GM23338 (cell line): ENCODE results near the gene CCDC149.

Source experiments
- CREB1 ChIP-seq: fragments of 250-450 bp; sonication (Bioruptor Pico); IDR thresholded peaks from 2 replicates; pipeline ENCODE4 v1.5.0; 2020; ENCODE audit warnings: low read depth, mild to moderate bottlenecking, moderate library complexity
- CTCF ChIP-seq, 2 experiments: fragments of 200-600 bp in 1 of 2; sonication (generic) in 1 of 2; conservative IDR thresholded peaks; 2 replicates each; pipeline versions ENCODE4 v1.5.1 to v1.6.1; 2016 to 2017; ENCODE audit warnings: antibody characterized with exemption in 2 of 2, low read depth in 2 of 2, mild to moderate bottlenecking in 2 of 2, moderate library complexity in 1 of 2
- EZH2 ChIP-seq: fragments of 200-600 bp; sonication (generic); IDR thresholded peaks from one replicate; pipeline ENCODE4 v1.8.0; 2017; ENCODE audit warnings: antibody characterized with exemption, mild to moderate bottlenecking, low read depth; ENCODE audit not compliant: unreplicated experiment
- EZH2phosphoT487 ChIP-seq: fragments of 200-600 bp; sonication (generic); IDR thresholded peaks from one replicate; pipeline ENCODE4 v1.8.1; 2018; ENCODE audit warnings: antibody characterized with exemption; ENCODE audit not compliant: unreplicated experiment
- POLR2AphosphoS5 ChIP-seq: IDR thresholded peaks from 2 replicates; pipeline ENCODE4 v1.6.1; 2016; ENCODE audit warnings: antibody characterized with exemption, low read depth
- STAT1 ChIP-seq: IDR thresholded peaks from one replicate; pipeline ENCODE4 v1.6.1; 2016; ENCODE audit warnings: antibody characterized with exemption; ENCODE audit not compliant: unreplicated experiment
- ZNF114 ChIP-seq: fragments of 250-450 bp; sonication (Bioruptor Pico); IDR thresholded peaks from 2 replicates; pipeline ENCODE4 v1.5.0; 2020; ENCODE audit warnings: mild to moderate bottlenecking, moderate library complexity
- ZNF331 ChIP-seq: fragments of 250-450 bp; sonication (Bioruptor Pico); IDR thresholded peaks from 2 replicates; pipeline ENCODE4 v1.5.0; 2020; ENCODE audit warnings: low read depth, mild to moderate bottlenecking, moderate library complexity
- TF ChIP-seq, protein P1 (sequence below): IDR thresholded peaks from one replicate; pipeline ENCODE4 v1.6.1; 2018; ENCODE audit warnings: antibody characterized with exemption; ENCODE audit not compliant: unreplicated experiment
- TF ChIP-seq, protein P2 (sequence below): IDR thresholded peaks from 2 replicates; pipeline ENCODE4 v1.6.1; 2016; ENCODE audit warnings: antibody characterized with exemption

DNA sequence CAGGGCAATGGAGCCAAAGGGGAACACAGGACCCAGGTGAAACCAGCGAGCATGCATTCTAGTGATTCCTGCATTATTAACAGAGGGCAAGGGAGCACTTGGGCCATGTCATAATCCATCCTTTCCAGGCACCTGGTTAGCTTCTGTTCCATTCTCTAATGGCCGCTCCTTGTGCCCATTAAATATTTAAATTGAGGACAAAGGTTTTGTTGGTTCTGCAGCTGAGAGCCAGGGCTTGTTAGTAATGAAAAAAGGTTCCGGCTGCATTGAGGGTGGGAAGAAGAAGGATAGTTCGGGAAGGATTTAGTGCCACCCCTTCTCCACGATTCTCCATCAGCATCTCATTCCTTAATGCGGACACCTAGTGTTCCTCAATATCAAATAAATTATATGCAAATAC lies 103.9 kb downstream of the CCDC149 start:
- TF ChIP-seq CTCF (conservative IDR thresholded peaks at IDR 0.05; ENCODE audit: low read depth in 2 of 2) (no peak), EZH2 (no peak), POLR2AphosphoS5 (no peak), EZH2phosphoT487 (no peak), CREB1 (no peak), ZNF114 (no peak), ZNF331 (CRISPR knock-in tag) (no peak), STAT1 (no peak)
- TF ChIP-seq, protein P1, sequence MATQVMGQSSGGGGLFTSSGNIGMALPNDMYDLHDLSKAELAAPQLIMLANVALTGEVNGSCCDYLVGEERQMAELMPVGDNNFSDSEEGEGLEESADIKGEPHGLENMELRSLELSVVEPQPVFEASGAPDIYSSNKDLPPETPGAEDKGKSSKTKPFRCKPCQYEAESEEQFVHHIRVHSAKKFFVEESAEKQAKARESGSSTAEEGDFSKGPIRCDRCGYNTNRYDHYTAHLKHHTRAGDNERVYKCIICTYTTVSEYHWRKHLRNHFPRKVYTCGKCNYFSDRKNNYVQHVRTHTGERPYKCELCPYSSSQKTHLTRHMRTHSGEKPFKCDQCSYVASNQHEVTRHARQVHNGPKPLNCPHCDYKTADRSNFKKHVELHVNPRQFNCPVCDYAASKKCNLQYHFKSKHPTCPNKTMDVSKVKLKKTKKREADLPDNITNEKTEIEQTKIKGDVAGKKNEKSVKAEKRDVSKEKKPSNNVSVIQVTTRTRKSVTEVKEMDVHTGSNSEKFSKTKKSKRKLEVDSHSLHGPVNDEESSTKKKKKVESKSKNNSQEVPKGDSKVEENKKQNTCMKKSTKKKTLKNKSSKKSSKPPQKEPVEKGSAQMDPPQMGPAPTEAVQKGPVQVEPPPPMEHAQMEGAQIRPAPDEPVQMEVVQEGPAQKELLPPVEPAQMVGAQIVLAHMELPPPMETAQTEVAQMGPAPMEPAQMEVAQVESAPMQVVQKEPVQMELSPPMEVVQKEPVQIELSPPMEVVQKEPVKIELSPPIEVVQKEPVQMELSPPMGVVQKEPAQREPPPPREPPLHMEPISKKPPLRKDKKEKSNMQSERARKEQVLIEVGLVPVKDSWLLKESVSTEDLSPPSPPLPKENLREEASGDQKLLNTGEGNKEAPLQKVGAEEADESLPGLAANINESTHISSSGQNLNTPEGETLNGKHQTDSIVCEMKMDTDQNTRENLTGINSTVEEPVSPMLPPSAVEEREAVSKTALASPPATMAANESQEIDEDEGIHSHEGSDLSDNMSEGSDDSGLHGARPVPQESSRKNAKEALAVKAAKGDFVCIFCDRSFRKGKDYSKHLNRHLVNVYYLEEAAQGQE = no peak
- TF ChIP-seq, protein P2, sequence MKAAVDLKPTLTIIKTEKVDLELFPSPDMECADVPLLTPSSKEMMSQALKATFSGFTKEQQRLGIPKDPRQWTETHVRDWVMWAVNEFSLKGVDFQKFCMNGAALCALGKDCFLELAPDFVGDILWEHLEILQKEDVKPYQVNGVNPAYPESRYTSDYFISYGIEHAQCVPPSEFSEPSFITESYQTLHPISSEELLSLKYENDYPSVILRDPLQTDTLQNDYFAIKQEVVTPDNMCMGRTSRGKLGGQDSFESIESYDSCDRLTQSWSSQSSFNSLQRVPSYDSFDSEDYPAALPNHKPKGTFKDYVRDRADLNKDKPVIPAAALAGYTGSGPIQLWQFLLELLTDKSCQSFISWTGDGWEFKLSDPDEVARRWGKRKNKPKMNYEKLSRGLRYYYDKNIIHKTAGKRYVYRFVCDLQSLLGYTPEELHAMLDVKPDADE = no peak
